GM18502 (cell line): Measurements from ENCODE around the gene OR8A1.

Experiments used
- ATAC-seq: cut with Tn5 transposase; IDR thresholded peaks from one replicate; pipeline ENCODE4 v1.9.1; 2021; ENCODE audit warnings: mild to moderate bottlenecking; ENCODE audit not compliant: unreplicated experiment, poor library complexity

The OR8A1 gene

GRCh38 chr11:124569697-124570096, at the start of gene OR8A1:
Gene OR8A1 (plus strand): TSS chr11:124569997. CDS start chr11:124570120, 123 bp downstream.
- ATAC-seq: no peak

- no peak for ATAC-seq
Observed at GRCh38 chr11:124520550-124520854, 49.3 kb upstream of the OR8A1 start.

DNA sequence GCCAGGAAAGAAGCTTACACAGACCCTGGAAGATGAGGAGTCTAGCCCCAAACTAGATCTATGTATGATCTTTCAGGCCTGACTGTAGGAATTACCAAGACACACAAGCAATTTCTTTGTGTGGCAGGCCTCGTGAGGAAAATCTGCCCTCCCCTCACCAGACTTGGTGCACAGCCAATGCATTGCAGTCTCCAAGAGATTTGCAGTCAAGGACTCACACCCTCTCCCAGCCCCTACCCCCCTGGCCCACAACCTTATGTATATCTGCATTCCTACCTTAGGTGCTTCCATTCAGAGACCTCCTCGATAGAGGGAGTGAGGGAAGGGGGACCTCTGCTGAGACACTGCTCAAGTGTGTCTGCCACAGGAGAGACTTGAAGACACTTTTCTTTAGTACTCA, 36.2 kb upstream of the OR8A1 start:
- ATAC-seq: no peak

DNA sequence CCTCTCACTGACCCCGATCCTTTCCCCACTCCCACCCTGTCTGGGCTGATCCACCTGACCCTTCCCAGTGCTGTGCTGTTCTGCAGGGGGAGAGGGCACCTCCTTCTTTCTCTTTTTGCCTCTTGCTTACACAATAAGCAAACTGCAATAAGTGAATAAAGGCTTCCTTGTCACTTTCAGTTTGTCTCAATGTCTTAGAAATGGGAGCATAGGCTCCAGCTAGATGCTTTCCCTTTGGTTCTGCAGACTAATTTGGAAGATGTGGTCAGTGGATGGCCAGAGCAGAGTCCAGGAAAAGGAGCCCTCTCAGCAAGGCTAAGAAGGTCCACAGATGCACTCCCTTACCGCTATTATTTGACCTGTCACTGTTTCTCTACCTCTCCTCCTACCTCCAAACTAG, 35.7 kb upstream of the OR8A1 start:
- ATAC-seq: no peak

- no peak for ATAC-seq
Observed at GRCh38 chr11:124535552-124536232, 34.1 kb upstream of the OR8A1 start.

- ATAC-seq: no peak
Observed at GRCh38 chr11:124536520-124536919, 33.3 kb upstream of the OR8A1 start.

DNA sequence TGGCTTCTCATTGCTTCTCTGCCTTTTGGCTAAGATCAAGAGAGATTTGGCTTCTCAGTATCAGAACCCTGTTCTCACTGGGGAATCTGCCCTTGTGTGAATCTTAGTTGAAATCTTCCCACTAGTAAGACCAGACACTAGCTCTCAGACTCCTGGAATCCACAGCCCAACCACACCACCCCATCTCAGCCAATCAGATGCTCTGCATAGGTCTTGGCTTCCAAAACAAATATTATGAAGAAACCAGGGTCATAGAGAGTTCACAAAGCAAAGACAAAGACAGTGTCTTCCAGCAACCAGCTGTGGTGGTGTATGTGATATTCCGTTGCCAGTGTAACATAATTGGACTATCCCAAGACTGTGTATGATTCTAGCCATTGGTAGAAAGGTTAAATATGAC, 31.8 kb upstream of the OR8A1 start:
- no peak for ATAC-seq

GRCh38 chr11:124541204-124541603, 28.6 kb upstream of the OR8A1 start:
- ATAC-seq: no peak

GRCh38 chr11:124543145-124543544, 26.7 kb upstream of the OR8A1 start:
- ATAC-seq: no peak

DNA sequence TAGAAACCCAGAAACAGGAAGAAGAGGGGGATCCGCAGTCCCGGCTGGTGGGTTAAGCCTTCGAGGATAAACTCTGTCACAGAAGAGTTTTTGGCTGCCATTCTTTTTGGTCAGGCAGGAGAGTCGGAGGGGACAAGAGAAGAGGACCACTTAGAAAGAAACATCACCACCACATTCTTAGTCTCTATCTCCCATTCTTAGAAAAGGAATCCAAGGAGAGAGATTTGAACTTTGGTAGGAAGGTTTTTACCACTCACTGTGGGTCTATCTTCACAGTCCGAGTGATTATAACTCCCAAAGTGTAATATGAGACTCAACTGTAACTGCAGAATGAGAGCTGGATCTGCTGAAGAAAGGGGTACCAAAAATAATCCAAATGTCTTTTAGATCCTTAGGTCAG, 26.2 kb upstream of the OR8A1 start, which contains the start of gene OR8B12:
TSS of gene OR8B12 (minus strand) at position 101 of the 400 bp plus-strand sequence. CDS start at position 101, 0 bp downstream.
- ATAC-seq: no peak

DNA sequence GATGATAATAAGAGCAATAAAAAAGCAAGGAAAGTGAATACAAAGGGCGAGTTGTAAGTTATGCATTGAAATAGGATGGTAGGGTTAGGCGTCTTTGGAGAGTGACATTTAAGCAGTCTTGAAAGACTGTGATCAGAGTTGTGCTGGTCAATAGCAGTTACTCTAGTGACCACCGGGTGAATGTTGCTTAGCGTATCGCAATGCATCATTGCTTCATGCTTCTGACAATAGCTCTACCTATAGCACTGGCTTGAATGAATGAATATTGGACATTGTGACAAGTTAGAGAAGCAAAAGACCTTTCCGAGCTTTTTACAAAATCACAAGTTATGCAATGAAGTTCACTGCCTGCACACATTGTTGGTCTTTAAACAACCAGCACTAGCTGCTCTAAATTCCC, 18.6 kb upstream of the OR8A1 start:
- no peak for ATAC-seq

GRCh38 chr11:124551987-124552386, 17.8 kb upstream of the OR8A1 start:
- no peak for ATAC-seq

- no peak for ATAC-seq
Observed at GRCh38 chr11:124556828-124557227, 13.0 kb upstream of the OR8A1 start.

DNA sequence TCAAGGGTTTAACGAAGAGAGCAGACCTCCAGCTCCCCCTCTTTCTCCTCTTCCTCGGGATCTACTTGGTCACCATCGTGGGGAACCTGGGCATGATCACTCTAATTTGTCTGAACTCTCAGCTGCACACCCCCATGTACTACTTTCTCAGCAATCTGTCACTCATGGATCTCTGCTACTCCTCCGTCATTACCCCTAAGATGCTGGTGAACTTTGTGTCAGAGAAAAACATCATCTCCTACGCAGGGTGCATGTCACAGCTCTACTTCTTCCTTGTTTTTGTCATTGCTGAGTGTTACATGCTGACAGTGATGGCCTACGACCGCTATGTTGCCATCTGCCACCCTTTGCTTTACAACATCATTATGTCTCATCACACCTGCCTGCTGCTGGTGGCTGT, 363 bp downstream of the OR8A1 start:
- no peak for ATAC-seq

GRCh38 chr11:124577716-124578427, 8.1 kb downstream of the OR8A1 start:
- no peak for ATAC-seq

GRCh38 chr11:124578761-124579160, 9.0 kb downstream of the OR8A1 start:
- no peak for ATAC-seq

GRCh38 chr11:124581817-124582216, 12.0 kb downstream of the OR8A1 start:
- no peak for ATAC-seq

GRCh38 chr11:124582565-124582964, 12.8 kb downstream of the OR8A1 start:
- ATAC-seq: no peak

- ATAC-seq: no peak
Observed at GRCh38 chr11:124583781-124584180, 14.0 kb downstream of the OR8A1 start.

GRCh38 chr11:124584681-124585372, 15.0 kb downstream of the OR8A1 start:
- no peak for ATAC-seq

- ATAC-seq: no peak
Observed at GRCh38 chr11:124586238-124586860, 16.6 kb downstream of the OR8A1 start.
